ENCODE results near the gene PAQR7.

PAQR7 gene

DNA sequence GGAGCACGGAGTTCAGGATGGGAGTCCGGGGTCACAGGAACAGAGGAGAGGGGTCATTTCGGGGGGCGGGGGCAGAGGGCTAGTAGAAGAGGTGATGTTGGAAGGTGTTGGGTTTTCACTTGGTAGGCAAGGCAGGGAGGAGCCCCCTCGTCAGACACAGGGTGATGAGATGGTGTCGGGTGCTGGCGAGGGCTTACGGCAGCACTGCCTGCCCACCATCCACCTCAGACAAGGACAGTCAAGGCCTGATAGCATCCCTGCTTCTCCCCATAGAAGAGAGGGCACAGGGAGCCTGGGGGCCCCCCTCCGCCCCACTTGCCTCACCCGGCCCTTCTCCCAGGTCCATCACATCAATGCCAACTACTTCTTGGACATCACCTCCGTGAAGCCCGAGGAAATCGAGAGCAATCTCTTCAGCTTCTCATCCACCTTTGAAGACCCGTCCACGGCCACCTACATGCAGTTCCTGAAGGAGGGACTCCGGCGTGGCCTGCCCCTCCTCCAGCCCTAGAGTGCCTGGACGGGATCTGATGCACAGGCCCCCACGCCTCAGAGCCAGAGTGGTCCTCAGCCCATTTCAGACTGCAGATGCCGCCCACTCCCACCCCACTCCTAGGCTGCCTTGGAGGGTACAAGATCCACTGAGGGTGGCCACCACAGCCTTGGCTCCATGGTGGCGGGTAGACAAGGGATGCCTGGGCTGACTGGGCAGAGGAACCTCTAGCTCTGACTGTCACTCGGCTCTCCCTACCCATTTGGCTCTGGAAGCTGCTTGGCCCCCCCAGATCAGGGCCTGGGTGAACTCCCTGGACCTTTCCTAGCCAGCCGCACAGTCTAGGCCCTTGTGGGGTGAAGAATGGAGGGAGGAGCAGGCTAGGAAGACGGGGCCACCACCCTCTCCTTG lies 60.0 kb downstream of the PAQR7 start:
- no peak for DNase-seq

- DNase-seq, result no peak
Measured at GRCh38 chr1:25814549-25815087, 60.9 kb downstream of the PAQR7 start.

GRCh38 chr1:25813734-25814471 lies 61.6 kb downstream of the PAQR7 start:
- no peak for DNase-seq

- DNase-seq, result no peak
Measured at GRCh38 chr1:25813071-25813733, 62.3 kb downstream of the PAQR7 start.

All from NCI-H1417 treated with DMSO at 0.1 percent for 48 hours (cell line).